ENCODE data around the gene FBXL16.

- TF ChIP-seq POLR2AphosphoS5 (IDR thresholded peaks at IDR 0.05; ENCODE audit: insufficient read depth, low read depth, low read length), result no peak
- TF ChIP-seq POLR2A (IDR thresholded peaks at IDR 0.05; ENCODE audit: low read depth, low read length), result no peak
- no peak for TF ChIP-seq JUN (IDR thresholded peaks at IDR 0.05; ENCODE audit: borderline replicate concordance, insufficient read depth, insufficient read length, low read depth)
- no peak for TF ChIP-seq EZH2 (IDR thresholded peaks at IDR 0.05; ENCODE audit: borderline replicate concordance, low read depth, low read length, severe bottlenecking)
- TF ChIP-seq FOS (IDR thresholded peaks at IDR 0.05; ENCODE audit: borderline replicate concordance, insufficient read depth, low read length), result no peak
Measured at GRCh38 chr16:676913-677312, 28.7 kb downstream of the FBXL16 start.
